HEK293T (cell line): ENCODE data around the gene KCNQ5.

Source experiments
- CTCF ChIA-PET: fragments of 350-600 bp; formaldehyde crosslinking; extraction: SDS; loops from one replicate; lab custom pipeline; 2021; ENCODE audit warnings: antibody characterized with exemption, inconsistent platforms; lab: Yijun Ruan, JAX
- POLR2A ChIA-PET: fragments of 350-600 bp; formaldehyde crosslinking; extraction: SDS; loops from one replicate; lab custom pipeline; 2020; ENCODE audit warnings: antibody characterized with exemption, inconsistent platforms; lab: Yijun Ruan, JAX
- DNase-seq: peaks from one replicate; pipeline ENCODE4 v3.0.0; 2012; ENCODE audit warnings: mixed read lengths; ENCODE audit errors: extremely low spot score
- ARNT ChIP-seq: fragments of 450-650 bp; IDR thresholded peaks from 2 replicates; pipeline ENCODE4 v1.6.1; 2017; ENCODE audit warnings: mild to moderate bottlenecking
- BHLHE40 ChIP-seq: fragments of 450-650 bp; IDR thresholded peaks from 2 replicates; pipeline ENCODE4 v1.6.1; 2016; ENCODE audit warnings: mild to moderate bottlenecking, moderate library complexity, borderline replicate concordance
- CTBP1 ChIP-seq: fragments of 450-650 bp; IDR thresholded peaks from 2 replicates; pipeline ENCODE4 v1.6.1; 2016; ENCODE audit warnings: borderline replicate concordance
- ELF4 ChIP-seq: fragments of 450-650 bp; IDR thresholded peaks from 2 replicates; pipeline ENCODE4 v1.6.1; 2017; ENCODE audit warnings: antibody characterized with exemption
- FOXA1 ChIP-seq: fragments of 450-650 bp; IDR thresholded peaks from 2 replicates; pipeline ENCODE4 v1.6.1; 2016; ENCODE audit warnings: mild to moderate bottlenecking
- FOXK2 ChIP-seq: fragments of 450-650 bp; IDR thresholded peaks from 2 replicates; pipeline ENCODE4 v1.6.1; 2016; ENCODE audit warnings: mild to moderate bottlenecking
- FOXM1 ChIP-seq: fragments of 450-650 bp; IDR thresholded peaks from 2 replicates; pipeline ENCODE4 v1.6.1; 2017; ENCODE audit warnings: mild to moderate bottlenecking, borderline replicate concordance
- HDGF ChIP-seq: fragments of 450-650 bp; IDR thresholded peaks from 2 replicates; pipeline ENCODE4 v1.6.1; 2017; ENCODE audit warnings: antibody characterized with exemption, borderline replicate concordance
- L3MBTL2 ChIP-seq: fragments of 450-650 bp; conservative IDR thresholded peaks from 2 replicates; pipeline ENCODE4 v1.6.1; 2016; ENCODE audit warnings: mild to moderate bottlenecking
- LEF1 ChIP-seq: fragments of 450-650 bp; IDR thresholded peaks from 2 replicates; pipeline ENCODE4 v1.6.1; 2017; ENCODE audit warnings: mild to moderate bottlenecking, borderline replicate concordance
- NFRKB ChIP-seq: fragments of 450-650 bp; IDR thresholded peaks from 2 replicates; pipeline ENCODE4 v1.6.1; 2016; ENCODE audit warnings: mild to moderate bottlenecking, moderate library complexity
- PKNOX1 ChIP-seq: fragments of 450-650 bp; IDR thresholded peaks from 2 replicates; pipeline ENCODE4 v1.6.1; 2016
- SP1 ChIP-seq: fragments of 450-650 bp; IDR thresholded peaks from 2 replicates; pipeline ENCODE4 v1.6.1; 2017
- SUZ12 ChIP-seq: fragments of 450-650 bp; IDR thresholded peaks from 2 replicates; pipeline ENCODE4 v1.6.1; 2016; ENCODE audit warnings: mild to moderate bottlenecking
- TARDBP ChIP-seq: fragments of 450-650 bp; IDR thresholded peaks from 2 replicates; pipeline ENCODE4 v1.6.1; 2016
- ZNF384 ChIP-seq: fragments of 450-650 bp; IDR thresholded peaks from 2 replicates; pipeline ENCODE4 v1.6.1; 2016

KCNQ5 gene

GRCh38 chr6:72589096-72589495 lies 32.8 kb upstream of the KCNQ5 start:
- ChIA-PET CTCF (interaction anchor here (0.5 to 1.5 kb wide), 4 partner anchors 9 to 835 kb away, joined by 3 to 4 read pairs (median 4); no protein-coding TSS in a partner anchor), POLR2A (no interaction called here)
- DNase-seq = no peak
- no peak for TF ChIP-seq BHLHE40
- TF ChIP-seq FOXM1 = no peak
- TF ChIP-seq SP1 = no peak
- no peak for TF ChIP-seq TARDBP
- no peak for TF ChIP-seq CTBP1
- TF ChIP-seq PKNOX1 = no peak
- TF ChIP-seq ARNT = no peak
- no peak for TF ChIP-seq NFRKB

GRCh38 chr6:72595812-72596211 lies 26.1 kb upstream of the KCNQ5 start:
- DNase-seq = no peak
- ChIA-PET POLR2A (no interaction called here), CTCF (no interaction called here)
- no peak for TF ChIP-seq L3MBTL2
- TF ChIP-seq ARNT = no peak
- TF ChIP-seq SUZ12 = no peak
- no peak for TF ChIP-seq FOXM1
- no peak for TF ChIP-seq NFRKB
- no peak for TF ChIP-seq ZNF384
- no peak for TF ChIP-seq FOXK2
- TF ChIP-seq HDGF = no peak
- no peak for TF ChIP-seq LEF1
- TF ChIP-seq BHLHE40 = no peak
- TF ChIP-seq PKNOX1 = no peak
- TF ChIP-seq SP1 = no peak
- TF ChIP-seq FOXA1 = no peak

GRCh38 chr6:72616406-72617015 lies 5.4 kb upstream of the KCNQ5 start:
- POLR2A ChIA-PET = no interaction called here
- DNase-seq = no peak
- TF ChIP-seq ZNF384 = no peak
- no peak for TF ChIP-seq FOXM1
- TF ChIP-seq FOXA1 = no peak
- TF ChIP-seq FOXK2 = no peak
- TF ChIP-seq HDGF = no peak
- no peak for TF ChIP-seq PKNOX1
- TF ChIP-seq TARDBP = no peak
- TF ChIP-seq NFRKB = no peak
- TF ChIP-seq L3MBTL2 = no peak
- TF ChIP-seq LEF1 = no peak
- TF ChIP-seq ELF4 = no peak
- TF ChIP-seq CTBP1 = no peak
- TF ChIP-seq SUZ12 = no peak
- TF ChIP-seq SP1 = no peak
- TF ChIP-seq ARNT = no peak
- CTCF ChIA-PET = interaction anchor here (0.5 to 2.6 kb wide), 19 partner anchors 9 to 1068 kb away, joined by 3 to 31 read pairs (median 3); no protein-coding TSS in a partner anchor

- ChIA-PET CTCF (interaction anchor here (0.6 kb wide), 1 partner anchor 559 kb away, joined by 4 read pairs; no protein-coding TSS in a partner anchor), POLR2A (no interaction called here)
- no peak for DNase-seq
- TF ChIP-seq SP1 = no peak
- TF ChIP-seq ELF4 = no peak
- no peak for TF ChIP-seq L3MBTL2
- TF ChIP-seq FOXA1 = no peak
- no peak for TF ChIP-seq FOXK2
- no peak for TF ChIP-seq ZNF384
- no peak for TF ChIP-seq PKNOX1
- TF ChIP-seq ARNT = no peak
- no peak for TF ChIP-seq CTBP1
- TF ChIP-seq BHLHE40 = no peak
- no peak for TF ChIP-seq HDGF
Observed at GRCh38 chr6:72617721-72618120, 4.1 kb upstream of the KCNQ5 start.

GRCh38 chr6:72619883-72620696 lies 1.8 kb upstream of the KCNQ5 start:
- CTCF ChIA-PET = no interaction called here
- no peak for TF ChIP-seq SUZ12
- TF ChIP-seq CTBP1 = no peak
- TF ChIP-seq TARDBP = no peak
- no peak for TF ChIP-seq ARNT
- no peak for TF ChIP-seq FOXK2
- no peak for TF ChIP-seq FOXM1
- TF ChIP-seq HDGF = no peak
- no peak for TF ChIP-seq PKNOX1
- TF ChIP-seq L3MBTL2 = no peak
- no peak for TF ChIP-seq ELF4
- POLR2A ChIA-PET = interaction anchor here (0.5 kb wide), 1 partner anchor 35 kb away, joined by 3 read pairs; no protein-coding TSS in a partner anchor
- no peak for DNase-seq
